GM12878 (cell line): ENCODE measurements around the gene GIPC1. TPM values are rescaled to one million over a fixed set of nuclear protein-coding genes. Genes with fewer than 3 reads are reported as not detected.

Source experiments
- ATAC-seq: fragments of 200-7000 bp; cut with Tn5 transposase; 3 replicates; pipeline ENCODE4 v1.9.1; 2020; ENCODE audit warnings: mild to moderate bottlenecking, moderate library complexity
- BruUV-seq: library from RNA; stranded (reverse); fragments of 400-500 nt; replicated peaks from 2 replicates; lab custom pipeline; 2021; lab: Mats Ljungman, UMichigan
- CTCF ChIA-PET: fragments of 300-600 bp; sonication (Branson Sonifier 250); formaldehyde crosslinking; extraction: SDS; loops from one replicate; lab custom pipeline; 2021; ENCODE audit warnings: inconsistent platforms; lab: Yijun Ruan, JAX
- POLR2A ChIA-PET: fragments of 350-600 bp; formaldehyde crosslinking; extraction: SDS; loops from one replicate; lab custom pipeline; 2021; ENCODE audit warnings: inconsistent platforms; lab: Charles Lee
- RAD21 ChIA-PET: fragments of 300-600 bp; sonication (Branson Sonifier 250); formaldehyde crosslinking; loops from one replicate; lab custom pipeline; 2023; ENCODE audit warnings: antibody characterized with exemption; ENCODE audit not compliant: unreplicated experiment; lab: Charles Lee
- SMC1A ChIA-PET: fragments of 300-600 bp; sonication (Branson Sonifier 250); formaldehyde crosslinking; loops from one replicate; lab custom pipeline; 2023; ENCODE audit not compliant: unreplicated experiment, uncharacterized antibody; lab: Charles Lee
- DNase-seq: peaks from one replicate; pipeline ENCODE4 v3.0.0-alpha.2; 2011; ENCODE audit warnings: low read depth, low spot score
- FAIRE-seq: peaks from 3 replicates; lab custom pipeline; 2011; peaks lifted over from hg19 to GRCh38; lab: Jason Lieb, UNC
- H2AFZ ChIP-seq: 2 replicates; pipeline ENCODE4 v1.6.0; 2011; ENCODE audit warnings: low read depth, low read length, control low read depth; ENCODE audit not compliant: control insufficient read depth
- H3K27ac ChIP-seq: 2 replicates; pipeline ENCODE4 v1.5.1; 2011; ENCODE audit warnings: control low read depth; ENCODE audit not compliant: control insufficient read depth, insufficient read depth
- H3K27me3 ChIP-seq, 2 experiments: replicated peaks in 1 of 2; 2 replicates each; pipeline versions ENCODE4 v1.6.0 to v1.6.1; 2011; ENCODE audit warnings: low read length in 1 of 2; ENCODE audit not compliant: control insufficient read depth in 2 of 2, insufficient read depth in 2 of 2
- H3K36me3 ChIP-seq, 2 experiments: 2 replicates each; pipeline ENCODE4 v1.5.1; 2011; ENCODE audit warnings: low read length in 1 of 2; ENCODE audit not compliant: control insufficient read depth in 2 of 2, insufficient read depth in 2 of 2
- H3K4me1 ChIP-seq: 2 replicates; pipeline ENCODE4 v1.6.1; 2011; ENCODE audit warnings: mild to moderate bottlenecking, low read length, moderate library complexity, mixed read lengths; ENCODE audit not compliant: control insufficient read depth, insufficient read depth
- H3K4me2 ChIP-seq: 2 replicates; pipeline ENCODE4 v1.6.0; 2011; ENCODE audit warnings: control low read depth; ENCODE audit not compliant: control insufficient read depth, insufficient read depth
- H3K4me3 ChIP-seq: fragments of 200-600 bp; sonication (generic); 2 replicates; pipeline ENCODE4 v1.5.1; 2016
- H3K79me2 ChIP-seq: 2 replicates; pipeline ENCODE4 v1.6.0; 2011; ENCODE audit warnings: low read length; ENCODE audit not compliant: control insufficient read depth, insufficient read depth
- H3K9ac ChIP-seq: 2 replicates; pipeline ENCODE4 v1.8.0; 2011; ENCODE audit warnings: low read length, control low read depth, mixed read lengths; ENCODE audit not compliant: control insufficient read depth, insufficient read depth
- H3K9me3 ChIP-seq: replicated peaks from 3 replicates; pipeline ENCODE4 v1.5.1; 2011; ENCODE audit warnings: mild to moderate bottlenecking, low read length; ENCODE audit not compliant: control insufficient read depth, insufficient read depth
- H4K20me1 ChIP-seq: 2 replicates; pipeline ENCODE4 v1.6.0; 2011; ENCODE audit not compliant: control insufficient read depth, insufficient read depth
- DPF2 ChIP-seq: fragments of 450-650 bp; IDR thresholded peaks from 2 replicates; pipeline ENCODE4 v1.6.1; 2017; ENCODE audit warnings: mild to moderate bottlenecking
- ELK1 ChIP-seq: IDR thresholded peaks from 2 replicates; pipeline ENCODE4 v1.6.1; 2012; ENCODE audit warnings: low read depth, low read length, improper control_type of control experiment
- IKZF1 ChIP-seq: fragments of 450-650 bp; conservative IDR thresholded peaks from 2 replicates; pipeline ENCODE4 v1.6.1; 2017; ENCODE audit warnings: antibody characterized with exemption, mild to moderate bottlenecking
- KLF5 ChIP-seq: fragments of 450-650 bp; IDR thresholded peaks from 2 replicates; pipeline ENCODE4 v1.6.1; 2014; ENCODE audit warnings: mild to moderate bottlenecking; ENCODE audit not compliant: partially characterized antibody
- MYC ChIP-seq: IDR thresholded peaks from 2 replicates; pipeline ENCODE4 v1.6.1; 2011; ENCODE audit warnings: mild to moderate bottlenecking, low read length, moderate library complexity, inconsistent platforms; ENCODE audit not compliant: insufficient read depth, insufficient replicate concordance, insufficient read length, severe bottlenecking
- NFYA ChIP-seq: IDR thresholded peaks from 2 replicates; pipeline ENCODE4 v1.6.1; 2011; ENCODE audit warnings: low read depth, mild to moderate bottlenecking, low read length, improper control_type of control experiment, borderline replicate concordance
- NFYB ChIP-seq: IDR thresholded peaks from 2 replicates; pipeline ENCODE4 v1.6.1; 2011; ENCODE audit warnings: low read depth, mild to moderate bottlenecking, low read length, improper control_type of control experiment, moderate library complexity; ENCODE audit not compliant: insufficient read depth
- NKRF ChIP-seq: fragments of 450-650 bp; conservative IDR thresholded peaks from 2 replicates; pipeline ENCODE4 v1.6.1; 2017; ENCODE audit warnings: mild to moderate bottlenecking, moderate library complexity
- RAD51 ChIP-seq: fragments of 450-650 bp; IDR thresholded peaks from 2 replicates; pipeline ENCODE4 v1.6.1; 2016; ENCODE audit warnings: moderate library complexity, mild to moderate bottlenecking, inconsistent platforms
- USF1 ChIP-seq: IDR thresholded peaks from 2 replicates; pipeline ENCODE4 v1.6.1; 2011; ENCODE audit warnings: borderline replicate concordance, low read depth, mild to moderate bottlenecking, moderate library complexity, mixed read lengths, low read length; ENCODE audit not compliant: insufficient read depth; ENCODE audit errors: extremely low read length
- ZBTB40 ChIP-seq: fragments of 450-650 bp; IDR thresholded peaks from 2 replicates; pipeline ENCODE4 v1.6.1; 2016; ENCODE audit warnings: mild to moderate bottlenecking, moderate library complexity, borderline replicate concordance
- ZNF217 ChIP-seq: fragments of 450-650 bp; IDR thresholded peaks from 2 replicates; pipeline ENCODE4 v1.6.1; 2017; ENCODE audit warnings: antibody characterized with exemption, mild to moderate bottlenecking
- ZNF24 ChIP-seq: fragments of 450-650 bp; IDR thresholded peaks from 2 replicates; pipeline ENCODE4 v1.6.1; 2017; ENCODE audit warnings: antibody characterized with exemption, mild to moderate bottlenecking
- WGBS: methylation state at CpG from one replicate; pipeline ENCODE4 v1.1.6; 2016; ENCODE audit warnings: low lambda C conversion rate; ENCODE audit not compliant: insufficient replicate concordance, insufficient coverage; ENCODE audit errors: missing lambda C conversion rate; 5-methylcytosine and 5-hydroxymethylcytosine counted together
- in situ Hi-C: fragments of 300-500 bp; cut with MboI; formaldehyde crosslinking; loops from 9 replicates; pipeline ENCODE4 v1.14.3; 2018; ENCODE audit warnings: mixed read lengths
- intact Hi-C: fragments of 100-400 bp; cut with micrococcal nuclease; formaldehyde crosslinking; loops from one replicate; pipeline ENCODE4 v1.14.2; 2022; ENCODE audit not compliant: unreplicated experiment
- polyA plus RNA-seq, 11 experiments: library from polyadenylated mRNA; depleted of rRNA in 4 of 11; unstranded in 6 of 11; stranded (reverse) in 5 of 11; fragments of >200 nt; fragmentation: Nextera tagmentation in 4 of 11; fragmentation: Illumina TruSeq in 1 of 11; extraction: Ambion mirVana in 4 of 11; extraction: Trizol in 1 of 11; gene quantifications; 1 replicate in 1 of 11; 2 replicates in 10 of 11; pipeline versions ENCODE4 v1.2.1 to v1.2.3, GENCODE V29; 2011 to 2016; ENCODE audit warnings: inconsistent platforms in 2 of 11, missing spikeins in 2 of 11, low read depth in 1 of 11
- total RNA-seq, 4 experiments: library from RNA; depleted of rRNA in 3 of 4; stranded (reverse); fragments of >200 nt in 3 of 4; fragmentation: Illumina TruSeq in 1 of 4; extraction: Trizol in 1 of 4; gene quantifications; 2 replicates each; pipeline versions ENCODE4 v1.2.1 to v1.2.3, GENCODE V29; 2013 to 2021

GIPC1 gene
- total and polyA plus RNA-seq, 10 of the 15 experiments (the other 5 are each of a cell fraction or from before 2014, with no cell fraction given): 0.47 to 24.1 (median 13.6) TPM

DNA sequence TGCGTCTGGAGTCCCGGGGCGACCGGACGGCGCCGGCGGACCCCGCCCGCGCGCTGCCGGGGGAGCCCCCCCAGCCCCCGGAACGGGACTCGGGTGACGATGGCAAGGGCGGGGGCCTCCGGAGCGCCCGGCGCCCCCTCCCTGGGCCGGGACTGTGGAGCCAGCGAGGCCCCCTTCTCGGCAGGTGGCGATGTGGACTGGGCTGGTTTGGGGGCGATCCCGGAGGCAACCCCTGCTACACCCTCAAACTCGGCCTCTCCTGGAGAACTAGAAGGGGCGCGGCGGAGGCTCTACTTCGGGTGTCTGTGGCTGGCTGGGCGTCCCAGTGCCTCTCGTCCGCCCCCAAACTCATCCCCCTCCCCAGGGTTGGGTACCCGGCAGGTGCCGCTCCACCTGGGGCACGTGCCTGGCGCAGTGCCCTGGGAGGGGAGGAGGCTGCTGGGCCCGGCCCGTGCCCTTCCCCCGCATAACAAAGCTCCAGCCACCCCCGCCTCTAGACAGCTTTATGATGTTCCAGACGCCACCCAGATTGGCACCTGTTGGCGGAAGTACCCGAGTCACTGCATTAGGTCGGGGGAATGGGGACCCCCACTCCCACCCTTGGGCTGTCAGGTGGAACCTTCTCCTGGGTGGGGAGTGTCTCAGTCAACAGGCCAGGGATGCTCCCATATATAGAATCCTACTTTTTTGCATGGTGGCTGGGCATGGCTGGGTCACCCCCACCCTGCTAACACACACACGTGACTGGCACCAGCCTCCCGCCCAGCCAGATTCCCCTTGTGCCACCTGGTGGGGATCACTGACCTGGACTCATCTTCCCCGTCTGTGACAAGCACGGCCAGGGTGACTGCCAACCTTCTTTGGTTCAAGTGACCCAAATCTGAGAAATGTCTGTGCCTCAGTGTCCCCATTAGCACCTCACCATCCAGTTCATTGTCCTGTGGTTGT lies 62.1 kb downstream of the GIPC1 start:
- peaks cover 18% of the 10 kb centered on the region for H3K79me2 ChIP-seq
- in situ Hi-C loops: no loop called here
- ATAC-seq (peak; percentile 53), FAIRE-seq (no peak), DNase-seq (no peak)
- POLR2A ChIA-PET: interaction anchor here (0.6 kb wide), 2 partner anchors 16 to 52 kb away, joined by 3 to 5 read pairs; partner anchors contain the start of gene ADGRE5
- H3K4me2 ChIP-seq: peak overlapping the region; percentile 91
- H3K27me3 ChIP-seq: no peaks in the 10 kb centered on the region
- CTCF ChIA-PET: interaction anchor here (0.6 to 1.0 kb wide), 3 partner anchors 39 to 70 kb away, joined by 3 to 4 read pairs (median 3); no protein-coding TSS in a partner anchor
- H4K20me1 ChIP-seq: no peaks in the 10 kb centered on the region
- BruUV-seq: TSS peak; percentile 50
- SMC1A ChIA-PET: no interaction called here
- no peaks in the 10 kb centered on the region for H3K36me3 ChIP-seq
- RAD21 ChIA-PET: interaction anchor here (0.5 to 1.0 kb wide), 2 partner anchors 17 to 70 kb away, joined by 3 to 4 read pairs; no protein-coding TSS in a partner anchor
- H3K9me3 ChIP-seq: no peaks in the 10 kb centered on the region
- peak overlapping the region; percentile 61 for H2AFZ ChIP-seq
- H3K4me3 ChIP-seq: peak overlapping the region; percentile 90
- intact Hi-C loops: loop anchor here (2.0 to 5.0 kb wide), 2 partner anchors 38 to 47 kb away; no protein-coding TSS in a partner anchor
- H3K9ac ChIP-seq: peak overlapping the region; percentile 77
- H3K27ac ChIP-seq: peak overlapping the region; percentile 65
- peaks cover 22% of the 10 kb centered on the region for H3K4me1 ChIP-seq
- 2% methylated on average over 34 of the region's 52 CpGs for WGBS
- TF ChIP-seq IKZF1 (peak; percentile 38; the same call in 1 of the 2 replicates), ZNF217 (no peak), DPF2 (peak; percentile 56), ZBTB40 (no peak), NFYA (no peak), KLF5 (no peak), MYC (no peak), ZNF24 (0 out of 2 replicates have a peak, but pooled peaks have one; percentile 25), ELK1 (no peak), NFYB (no peak), RAD51 (peak; percentile 56), NKRF (peak; percentile 45), USF1 (peak; percentile 60)
